ENCODE data around the gene UBXN11.

GRCh38 chr1:26277261-26277661 lies 29.2 kb downstream of the UBXN11 start:
- TF ChIP-seq CTCF (IDR thresholded peaks at IDR 0.05) (no peak), POLR2A (IDR thresholded peaks at IDR 0.05) (no peak)
